SK-N-SH (cell line): ENCODE data around the gene BRAT1.

Source experiments
- EP300 ChIP-seq, 2 experiments: IDR thresholded peaks; 2 replicates each; pipeline versions ENCODE4 v1.4.0 to v1.6.1; 2012; ENCODE audit warnings: borderline replicate concordance in 1 of 2, low read depth in 1 of 2, low read length in 1 of 2
- EZH2phosphoT487 ChIP-seq: fragments of 200-600 bp; sonication (generic); IDR thresholded peaks from 2 replicates; pipeline ENCODE4 v1.6.1; 2017; ENCODE audit warnings: low read depth, mixed run types, mild to moderate bottlenecking, antibody characterized with exemption, moderate library complexity, borderline replicate concordance
- FOXM1 ChIP-seq: IDR thresholded peaks from 2 replicates; pipeline ENCODE4 v1.4.0; 2012; ENCODE audit warnings: low read depth, mild to moderate bottlenecking
- MXI1 ChIP-seq: IDR thresholded peaks from 2 replicates; pipeline ENCODE4 v1.6.1; 2012; ENCODE audit warnings: mild to moderate bottlenecking, low read depth, low read length, improper control_type of control experiment
- POLR2AphosphoS5 ChIP-seq: IDR thresholded peaks from 2 replicates; pipeline ENCODE4 v1.6.1; 2012; ENCODE audit warnings: low read depth, low read length
- TEAD4 ChIP-seq: IDR thresholded peaks from 2 replicates; pipeline ENCODE4 v1.4.0; 2012; ENCODE audit warnings: mild to moderate bottlenecking, borderline replicate concordance; ENCODE audit not compliant: insufficient read depth
- TF ChIP-seq, protein P1 (sequence below): fragments of 200-600 bp; sonication (generic); IDR thresholded peaks from 2 replicates; pipeline ENCODE4 v1.6.1; 2017; ENCODE audit warnings: antibody characterized with exemption, mild to moderate bottlenecking, moderate library complexity
- TF ChIP-seq, protein P2 (sequence below): IDR thresholded peaks from 2 replicates; pipeline ENCODE4 v1.4.0; 2012; ENCODE audit warnings: low read depth

DNA sequence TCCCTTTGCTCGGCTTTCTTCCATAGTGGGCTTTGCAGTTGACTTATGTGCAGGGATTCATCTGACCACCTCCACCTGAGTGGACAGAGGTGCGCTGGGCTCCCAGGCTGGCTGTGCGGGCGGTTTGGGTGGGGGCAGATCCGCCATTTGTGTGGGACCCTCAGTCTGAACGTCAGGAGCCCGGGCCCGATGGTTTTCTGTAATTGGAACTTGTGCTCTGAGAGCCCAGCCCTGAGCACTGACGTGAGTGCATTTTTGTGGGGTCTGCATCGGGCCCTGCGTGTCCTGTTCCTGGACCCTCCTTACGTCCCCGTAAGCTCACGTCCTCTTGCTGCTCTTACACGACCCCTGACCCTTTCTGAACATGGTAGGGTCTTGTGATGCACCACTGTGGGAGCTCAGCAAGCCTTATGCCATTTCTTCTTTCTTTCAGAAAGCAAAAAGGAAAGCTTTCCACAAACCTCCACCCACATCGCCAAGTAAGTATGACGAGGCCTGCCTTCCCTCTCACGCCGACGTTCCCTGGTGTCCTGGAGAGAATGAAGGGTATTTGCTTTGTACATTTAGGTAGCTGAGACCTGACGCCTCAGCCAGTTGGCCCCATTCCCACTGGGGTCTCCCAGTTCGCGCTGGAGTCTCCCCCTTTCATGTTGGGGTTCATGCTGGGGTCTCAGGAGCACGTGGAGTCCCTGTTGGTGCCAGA, 13.3 kb upstream of the BRAT1 start:
- TF ChIP-seq MXI1 (no peak), FOXM1 (no peak), EP300 (IDR thresholded peaks at IDR 0.05; ENCODE audit: borderline replicate concordance in 1 of 2, low read depth in 1 of 2, low read length in 1 of 2) (no peak), POLR2AphosphoS5 (no peak), TEAD4 (no peak), EZH2phosphoT487 (no peak)
- TF ChIP-seq, protein P1, sequence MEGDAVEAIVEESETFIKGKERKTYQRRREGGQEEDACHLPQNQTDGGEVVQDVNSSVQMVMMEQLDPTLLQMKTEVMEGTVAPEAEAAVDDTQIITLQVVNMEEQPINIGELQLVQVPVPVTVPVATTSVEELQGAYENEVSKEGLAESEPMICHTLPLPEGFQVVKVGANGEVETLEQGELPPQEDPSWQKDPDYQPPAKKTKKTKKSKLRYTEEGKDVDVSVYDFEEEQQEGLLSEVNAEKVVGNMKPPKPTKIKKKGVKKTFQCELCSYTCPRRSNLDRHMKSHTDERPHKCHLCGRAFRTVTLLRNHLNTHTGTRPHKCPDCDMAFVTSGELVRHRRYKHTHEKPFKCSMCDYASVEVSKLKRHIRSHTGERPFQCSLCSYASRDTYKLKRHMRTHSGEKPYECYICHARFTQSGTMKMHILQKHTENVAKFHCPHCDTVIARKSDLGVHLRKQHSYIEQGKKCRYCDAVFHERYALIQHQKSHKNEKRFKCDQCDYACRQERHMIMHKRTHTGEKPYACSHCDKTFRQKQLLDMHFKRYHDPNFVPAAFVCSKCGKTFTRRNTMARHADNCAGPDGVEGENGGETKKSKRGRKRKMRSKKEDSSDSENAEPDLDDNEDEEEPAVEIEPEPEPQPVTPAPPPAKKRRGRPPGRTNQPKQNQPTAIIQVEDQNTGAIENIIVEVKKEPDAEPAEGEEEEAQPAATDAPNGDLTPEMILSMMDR = no peak
- TF ChIP-seq, protein P2, sequence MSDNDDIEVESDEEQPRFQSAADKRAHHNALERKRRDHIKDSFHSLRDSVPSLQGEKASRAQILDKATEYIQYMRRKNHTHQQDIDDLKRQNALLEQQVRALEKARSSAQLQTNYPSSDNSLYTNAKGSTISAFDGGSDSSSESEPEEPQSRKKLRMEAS = no peak
